Measurements from ENCODE around the gene C2. TPM values are rescaled to one million over a fixed set of nuclear protein-coding genes. Genes with fewer than 3 reads are reported as not detected.
A peak's percentile ranks its signal among the peaks of the same experiment; 100 is the strongest.
"Not testable (repeated sequence)": the region's sequence is repeated elsewhere in the genome, so short reads cannot be mapped to it uniquely, and the experiment has no call there.

Gene C2
- total RNA-seq, 4 donors from 2014 or later = 2.5 to 6.2 (median 4.4) TPM

DNA sequence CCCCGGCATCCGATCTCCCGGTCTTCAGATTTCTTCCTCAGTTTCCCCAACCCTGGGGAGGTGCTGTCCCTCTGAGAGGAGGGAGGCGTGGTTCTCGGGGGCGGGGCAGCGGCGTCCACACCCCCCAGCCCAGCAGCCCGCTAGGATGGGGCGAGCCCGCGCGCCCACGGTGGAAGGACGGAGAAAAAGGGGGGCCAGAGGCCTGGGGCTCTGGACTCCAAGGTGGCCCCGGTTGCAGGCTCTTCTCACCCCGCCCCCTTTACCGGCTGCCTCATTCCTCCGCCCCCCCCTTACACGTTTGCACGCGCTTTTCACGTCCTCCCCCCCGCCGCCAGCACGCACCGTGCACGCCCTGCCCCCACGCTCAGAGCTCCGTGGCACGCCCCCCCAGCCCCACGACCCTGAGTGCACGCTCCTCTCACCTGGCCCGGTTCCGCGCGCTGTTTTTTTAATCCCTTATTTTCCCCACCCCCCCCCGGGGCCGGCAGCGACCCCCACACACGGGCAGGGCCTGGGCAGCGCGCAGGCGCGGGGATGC lies 26.0 kb upstream of the C2 start:
- 2 to 4% methylated on average over 20 to 24 of the region's 45 CpGs for WGBS, 2 donors
- peak; percentile 65 to 72 for DNase-seq

DNA sequence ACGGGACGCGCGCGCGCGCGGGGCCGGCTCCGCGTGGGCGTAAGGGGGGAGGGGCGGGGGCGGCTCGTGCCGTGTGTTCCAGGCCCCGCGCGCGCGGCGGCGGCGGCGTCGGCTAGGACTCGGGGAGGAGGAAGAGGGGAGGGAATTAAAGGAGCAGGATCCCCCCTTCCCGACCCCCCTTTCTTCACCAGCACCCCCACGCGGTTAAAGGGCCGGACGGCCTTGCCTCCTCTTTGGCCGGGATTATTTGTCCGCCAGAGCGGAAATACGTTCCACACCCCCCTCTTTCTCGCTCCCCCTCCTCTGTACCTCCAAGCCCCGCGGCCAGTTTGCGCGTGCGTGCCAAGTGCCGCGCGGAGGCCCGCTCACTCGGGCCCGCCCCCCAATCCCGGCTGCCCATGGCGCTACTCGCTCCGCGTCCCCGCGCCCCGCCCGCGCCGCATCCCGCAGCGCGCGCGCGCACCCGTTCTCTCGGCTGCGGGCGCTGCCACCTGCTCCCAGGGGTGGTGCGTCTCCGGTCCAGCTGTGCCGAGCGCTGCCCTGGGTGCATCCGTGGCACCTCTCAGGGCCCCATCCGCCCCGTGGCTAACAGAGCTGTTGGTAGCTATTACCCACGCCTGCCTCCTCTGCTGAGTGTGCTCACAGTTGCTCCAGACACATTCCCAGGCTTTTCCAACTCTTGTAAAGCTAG lies 25.4 kb upstream of the C2 start, which contains the start of gene ZBTB12:
Gene ZBTB12 (minus strand): TSS at position 134 of the 691 bp plus-strand sequence. CDS start 781 bp downstream, outside the sequence.
- peak in 1 of 2 donors; percentile 54 for TF ChIP-seq POLR2A (IDR thresholded peaks at IDR 0.05)
- TF ChIP-seq, protein P1, sequence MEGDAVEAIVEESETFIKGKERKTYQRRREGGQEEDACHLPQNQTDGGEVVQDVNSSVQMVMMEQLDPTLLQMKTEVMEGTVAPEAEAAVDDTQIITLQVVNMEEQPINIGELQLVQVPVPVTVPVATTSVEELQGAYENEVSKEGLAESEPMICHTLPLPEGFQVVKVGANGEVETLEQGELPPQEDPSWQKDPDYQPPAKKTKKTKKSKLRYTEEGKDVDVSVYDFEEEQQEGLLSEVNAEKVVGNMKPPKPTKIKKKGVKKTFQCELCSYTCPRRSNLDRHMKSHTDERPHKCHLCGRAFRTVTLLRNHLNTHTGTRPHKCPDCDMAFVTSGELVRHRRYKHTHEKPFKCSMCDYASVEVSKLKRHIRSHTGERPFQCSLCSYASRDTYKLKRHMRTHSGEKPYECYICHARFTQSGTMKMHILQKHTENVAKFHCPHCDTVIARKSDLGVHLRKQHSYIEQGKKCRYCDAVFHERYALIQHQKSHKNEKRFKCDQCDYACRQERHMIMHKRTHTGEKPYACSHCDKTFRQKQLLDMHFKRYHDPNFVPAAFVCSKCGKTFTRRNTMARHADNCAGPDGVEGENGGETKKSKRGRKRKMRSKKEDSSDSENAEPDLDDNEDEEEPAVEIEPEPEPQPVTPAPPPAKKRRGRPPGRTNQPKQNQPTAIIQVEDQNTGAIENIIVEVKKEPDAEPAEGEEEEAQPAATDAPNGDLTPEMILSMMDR (IDR thresholded peaks at IDR 0.05) = peak in 1 of 6 experiments; percentile 14
- H3K4me3 ChIP-seq (replicated peaks in 1 of 3) = peak within 1 kb of the TSS; percentile 8 to 47 (median 23)
- H3K27ac ChIP-seq = peak within 1 kb of the TSS; percentile 45 to 66 (median 66)
- no peaks in the 10 kb centered on the region for H3K36me3 ChIP-seq
- DNase-seq = peak; percentile 93 to 94
- intact Hi-C loops (cut with DNase I) = no loop called here
- no peaks in the 10 kb centered on the region for H3K9me3 ChIP-seq
- peaks cover 15 to 22% of the 10 kb centered on the region in 2 donors for H3K4me1 ChIP-seq
- WGBS, 2 donors = 0 to 1% methylated on average over 28 to 31 of the region's 77 CpGs
- no peaks in the 10 kb centered on the region for H3K27me3 ChIP-seq

More for the DNA sequence above, 26.0 kb upstream of the C2 start:
- TF ChIP-seq, protein P1 (IDR thresholded peaks at IDR 0.05) = no peak
- no peak for TF ChIP-seq POLR2A (IDR thresholded peaks at IDR 0.05)
- Histone ChIP-seq H3K4me3 (replicated peaks in 1 of 3) (peak overlapping the region in 1 of 3 donors; percentile 47), H3K9me3 (no peaks in the 10 kb centered on the region), H3K36me3 (no peaks in the 10 kb centered on the region), H3K4me1 (peaks cover 19 to 27% of the 10 kb centered on the region in 2 donors), H3K27ac (peak overlapping the region; percentile 45 to 66 (median 66)), H3K27me3 (no peaks in the 10 kb centered on the region)
- intact Hi-C loops (cut with DNase I) = no loop called here

DNA sequence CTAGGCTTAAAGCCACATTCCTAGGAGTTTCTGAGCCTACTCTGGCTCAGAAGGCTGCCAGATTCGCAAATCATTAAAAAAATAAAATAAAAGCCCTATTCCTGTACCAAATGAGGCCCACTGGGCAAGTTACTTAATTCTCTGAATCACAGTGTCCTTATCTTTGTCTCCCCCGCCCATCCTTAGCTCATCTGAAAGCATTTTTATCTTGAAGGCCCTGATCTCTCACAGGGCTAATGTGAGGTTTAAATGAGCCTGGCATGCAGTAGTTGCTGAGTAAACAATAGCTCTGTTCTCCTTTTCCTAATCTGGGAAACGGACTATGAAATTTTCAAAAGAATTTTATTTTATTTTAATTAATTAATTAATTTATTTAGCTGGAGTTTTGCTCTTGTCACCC lies 23.6 kb upstream of the C2 start:
- no peak for DNase-seq
- no peaks in the 10 kb centered on the region for H3K36me3 ChIP-seq
- H3K4me1 ChIP-seq = peaks cover 10 to 17% of the 10 kb centered on the region in 2 donors
- no peaks in the 10 kb centered on the region for H3K27me3 ChIP-seq
- H3K27ac ChIP-seq = peak overlapping the region in 1 of 3 donors; percentile 16
- H3K4me3 ChIP-seq (replicated peaks in 1 of 3) = no peak overlapping the region
- intact Hi-C loops (cut with DNase I) = no loop called here
- TF ChIP-seq POLR2A (IDR thresholded peaks at IDR 0.05) = no peak
- TF ChIP-seq, protein P1 (IDR thresholded peaks at IDR 0.05) = no peak
- no peaks in the 10 kb centered on the region for H3K9me3 ChIP-seq
- WGBS, 2 donors = 75 to 87% methylated on average over 3 of the region's 3 CpGs

DNA sequence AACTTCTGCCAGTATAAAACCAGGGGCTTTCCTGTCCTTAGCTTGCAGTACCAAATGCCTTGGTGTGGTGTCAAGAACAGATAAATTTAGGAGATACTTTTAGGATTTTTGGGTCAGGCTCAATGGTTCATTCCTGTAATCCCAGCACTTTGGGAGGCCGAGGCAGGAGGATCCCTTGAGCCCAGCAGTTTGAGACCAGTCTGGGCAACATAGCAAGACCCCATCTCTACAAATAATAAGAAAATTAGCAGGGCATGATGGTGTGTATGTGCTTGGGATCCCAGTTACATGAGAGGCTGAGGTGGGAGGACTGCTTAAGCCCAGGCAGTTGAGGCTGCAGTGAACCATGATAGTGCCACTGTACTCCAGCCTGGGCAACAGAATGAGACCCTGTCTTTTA lies 22.5 kb upstream of the C2 start:
- Histone ChIP-seq H3K27ac (no peak overlapping the region), H3K9me3 (no peaks in the 10 kb centered on the region), H3K36me3 (no peaks in the 10 kb centered on the region), H3K4me3 (replicated peaks in 1 of 3) (no peak overlapping the region), H3K4me1 (peaks cover 6 to 13% of the 10 kb centered on the region in 2 donors), H3K27me3 (no peaks in the 10 kb centered on the region)
- no peak for DNase-seq
- intact Hi-C loops (cut with DNase I) = no loop called here
- no peak for TF ChIP-seq POLR2A (IDR thresholded peaks at IDR 0.05)
- TF ChIP-seq, protein P1 (IDR thresholded peaks at IDR 0.05) = no peak
- WGBS, 2 donors = 100% methylated on average over 1 of the region's 1 CpG

DNA sequence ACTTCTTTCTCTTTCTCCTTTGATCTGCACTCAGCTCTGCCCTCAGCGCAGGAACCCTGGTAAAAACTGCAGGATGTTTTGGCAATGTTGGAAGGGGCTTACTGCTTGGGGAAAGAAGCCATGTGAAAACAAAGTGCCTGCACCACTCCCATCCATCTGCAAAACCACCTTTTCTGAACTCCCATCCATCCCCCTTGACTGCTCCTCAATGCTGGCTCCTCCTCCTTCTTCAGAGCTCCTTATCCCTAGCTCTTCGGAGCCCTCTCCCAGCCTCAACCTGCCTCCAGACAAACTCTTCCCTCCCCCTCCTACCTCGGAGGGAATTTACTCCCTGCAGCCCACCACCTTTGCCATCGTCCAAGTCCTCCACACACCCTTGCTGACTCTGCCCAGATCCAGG lies 21.4 kb upstream of the C2 start:
- 18 to 24% methylated on average over 4 of the region's 4 CpGs for WGBS, 2 donors
- no peak for TF ChIP-seq POLR2A (IDR thresholded peaks at IDR 0.05)
- TF ChIP-seq, protein P1 (IDR thresholded peaks at IDR 0.05) = no peak
- intact Hi-C loops (cut with DNase I) = no loop called here

DNA sequence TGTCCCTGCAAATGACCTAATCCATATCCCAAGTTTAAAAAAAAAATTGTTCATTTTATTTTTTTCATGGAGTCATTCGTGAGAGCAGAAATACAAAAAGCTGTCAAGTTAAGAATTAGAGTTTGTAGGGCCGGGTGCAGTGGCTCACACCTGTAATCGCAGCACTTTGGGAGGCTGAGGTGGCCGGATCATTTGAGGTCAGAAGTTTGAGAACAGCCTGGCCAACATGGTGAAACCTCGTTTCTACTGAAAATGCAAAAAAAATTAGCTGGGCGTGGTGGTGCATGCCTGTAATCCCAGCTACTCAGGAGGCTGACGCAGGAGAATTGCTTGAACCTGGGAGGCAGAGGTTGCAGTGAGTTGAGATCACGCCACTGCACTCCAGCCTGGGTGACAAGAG lies 20.8 kb upstream of the C2 start:
- WGBS, 2 donors = 73 to 74% methylated on average over 8 of the region's 8 CpGs
- H3K4me3 ChIP-seq (replicated peaks in 1 of 3); H3K27me3 ChIP-seq; DNase-seq; H3K36me3 ChIP-seq; H3K9me3 ChIP-seq; intact Hi-C loops (cut with DNase I); H3K27ac ChIP-seq: not testable (repeated sequence)
- peaks cover 0 to 13% of the 10 kb centered on the region in 2 donors for H3K4me1 ChIP-seq

More for the DNA sequence above, 21.4 kb upstream of the C2 start:
- DNase-seq = no peak
- Histone ChIP-seq H3K9me3 (no peaks in the 10 kb centered on the region), H3K36me3 (no peaks in the 10 kb centered on the region), H3K27ac (no peak overlapping the region), H3K27me3 (no peaks in the 10 kb centered on the region), H3K4me1 (peaks cover 2 to 13% of the 10 kb centered on the region in 2 donors), H3K4me3 (replicated peaks in 1 of 3) (no peak overlapping the region)
